HG02840 (cell line): ENCODE data around the gene TOPBP1.
"Not testable (repeated sequence)": the region's sequence is repeated elsewhere in the genome, so short reads cannot be mapped to it uniquely, and the experiment has no call there.

ENCODE experiments used
- ATAC-seq: cut with Tn5 transposase; IDR thresholded peaks from one replicate; pipeline ENCODE4 v1.9.1; 2021; ENCODE audit warnings: mild to moderate bottlenecking, moderate library complexity, moderate number of reproducible peaks; ENCODE audit not compliant: unreplicated experiment, low FRiP score

The TOPBP1 gene

GRCh38 chr3:133573629-133574194 is 88.0 kb downstream of the TOPBP1 start, which contains the start of gene CDV3:
Gene CDV3 (plus strand): TSS chr3:133573686. CDS start chr3:133574045, 359 bp downstream.
- peak; percentile 33 for ATAC-seq

- peak; percentile 77 for ATAC-seq
These were observed 88.6 kb downstream of the TOPBP1 start for GRCh38 chr3:133573054-133573628.

- no peak for ATAC-seq
These were observed 89.3 kb downstream of the TOPBP1 start for GRCh38 chr3:133572158-133573053.

GRCh38 chr3:133570937-133571320 is 90.8 kb downstream of the TOPBP1 start:
- ATAC-seq = no peak

GRCh38 chr3:133570139-133570936 is 91.4 kb downstream of the TOPBP1 start:
- no peak for ATAC-seq

- ATAC-seq = no peak
These were observed 93.3 kb downstream of the TOPBP1 start for GRCh38 chr3:133568294-133569014.

GRCh38 chr3:133563816-133564215 is 97.9 kb downstream of the TOPBP1 start:
- ATAC-seq = no peak

GRCh38 chr3:133563186-133563591 is 98.6 kb downstream of the TOPBP1 start:
- no peak for ATAC-seq

- no peak for ATAC-seq
These were observed 99.4 kb downstream of the TOPBP1 start for GRCh38 chr3:133562376-133562775.

GRCh38 chr3:133561679-133562078 is 100.1 kb downstream of the TOPBP1 start:
- no peak for ATAC-seq

GRCh38 chr3:133551589-133551988 is 110.2 kb downstream of the TOPBP1 start:
- ATAC-seq = not testable (repeated sequence)
